ENCODE results near the gene RGS7. TPM values are rescaled to one million over a fixed set of nuclear protein-coding genes. Genes with fewer than 3 reads are reported as not detected.

Gene RGS7
- polyA plus RNA-seq, 1 donor from 2014 or later: 24.2 TPM

GRCh38 chr1:241309651-241310050, 47.4 kb downstream of the RGS7 start:
- no peak for TF ChIP-seq MXI1 (conservative IDR thresholded peaks at IDR 0.05; ENCODE audit: poor library complexity, severe bottlenecking)
- no peak for TF ChIP-seq CTCF (IDR thresholded peaks at IDR 0.05; ENCODE audit: poor library complexity, severe bottlenecking)
- TF ChIP-seq TAF1 (IDR thresholded peaks at IDR 0.05; ENCODE audit: low read depth): no peak
- TF ChIP-seq SMC3 (conservative IDR thresholded peaks at IDR 0.05; ENCODE audit: poor library complexity): no peak
- no peak for TF ChIP-seq EP300 (conservative IDR thresholded peaks at IDR 0.05; ENCODE audit: poor library complexity, severe bottlenecking)
- no peak for TF ChIP-seq RAD21 (conservative IDR thresholded peaks at IDR 0.05)
- TF ChIP-seq REST (IDR thresholded peaks at IDR 0.05; ENCODE audit: borderline replicate concordance): no peak
- no peak for TF ChIP-seq EZH2 (IDR thresholded peaks at IDR 0.05; ENCODE audit: borderline replicate concordance, insufficient read depth, low read length, poor library complexity, severe bottlenecking)
- H3K9ac ChIP-seq (ENCODE audit: low read length): no peak overlapping the region
- no peaks in the 10 kb centered on the region for H3F3A ChIP-seq (ENCODE audit: insufficient read depth, low read length, poor library complexity, severe bottlenecking)
- H3K9me2 ChIP-seq (ENCODE audit: insufficient read depth, low read length): no peaks in the 10 kb centered on the region
- no peak overlapping the region for H3K4me3 ChIP-seq (ENCODE audit: low read length)
- H3K27me3 ChIP-seq (ENCODE audit: insufficient read depth, low read depth, low read length): no peaks in the 10 kb centered on the region
- no peaks in the 10 kb centered on the region for H3K36me3 ChIP-seq (ENCODE audit: insufficient read depth, low read length)
- H4K20me1 ChIP-seq (ENCODE audit: insufficient read depth): no peaks in the 10 kb centered on the region
- H3K79me2 ChIP-seq (replicated peaks; ENCODE audit: insufficient read depth, low read length): no peaks in the 10 kb centered on the region
- no peak overlapping the region for H3K4me2 ChIP-seq (ENCODE audit: low read length)
- H3K27ac ChIP-seq (ENCODE audit: low read length): no peak overlapping the region
- no peak overlapping the region for H2AFZ ChIP-seq (ENCODE audit: low read depth, low read length)
- H3K9me3 ChIP-seq (ENCODE audit: low read length): no peaks in the 10 kb centered on the region

- Histone ChIP-seq H4K20me1 (ENCODE audit: insufficient read depth) (no peaks in the 10 kb centered on the region), H3K9ac (ENCODE audit: low read length) (no peak overlapping the region), H3K9me2 (ENCODE audit: insufficient read depth, low read length) (no peaks in the 10 kb centered on the region), H3K4me2 (ENCODE audit: low read length) (no peak overlapping the region), H3K27me3 (ENCODE audit: insufficient read depth, low read depth, low read length) (no peaks in the 10 kb centered on the region), H3K79me2 (replicated peaks; ENCODE audit: insufficient read depth, low read length) (no peaks in the 10 kb centered on the region), H3K27ac (ENCODE audit: low read length) (no peak overlapping the region), H3K9me3 (ENCODE audit: low read length) (no peaks in the 10 kb centered on the region), H2AFZ (ENCODE audit: low read depth, low read length) (no peak overlapping the region), H3K36me3 (ENCODE audit: insufficient read depth, low read length) (no peaks in the 10 kb centered on the region), H3F3A (ENCODE audit: insufficient read depth, low read length, poor library complexity, severe bottlenecking) (no peaks in the 10 kb centered on the region), H3K4me3 (ENCODE audit: low read length) (no peak overlapping the region)
- no peak for TF ChIP-seq SMC3 (conservative IDR thresholded peaks at IDR 0.05; ENCODE audit: poor library complexity)
- TF ChIP-seq RAD21 (conservative IDR thresholded peaks at IDR 0.05): no peak
- no peak for TF ChIP-seq EP300 (conservative IDR thresholded peaks at IDR 0.05; ENCODE audit: poor library complexity, severe bottlenecking)
- no peak for TF ChIP-seq EZH2 (IDR thresholded peaks at IDR 0.05; ENCODE audit: borderline replicate concordance, insufficient read depth, low read length, poor library complexity, severe bottlenecking)
- TF ChIP-seq TAF1 (IDR thresholded peaks at IDR 0.05; ENCODE audit: low read depth): no peak
Observed at GRCh38 chr1:241308471-241308870, 48.5 kb downstream of the RGS7 start.
